NB4 (cell line): ENCODE measurements around the gene EBF3.
A peak's percentile ranks its signal among the peaks of the same experiment; 100 is the strongest.

Source experiments
- MYC ChIP-seq: IDR thresholded peaks from 2 replicates; pipeline ENCODE4 v1.6.1; 2011; ENCODE audit warnings: low read depth, low read length
- POLR2A ChIP-seq: IDR thresholded peaks from 2 replicates; pipeline ENCODE4 v1.6.1; 2011; ENCODE audit warnings: mild to moderate bottlenecking; ENCODE audit not compliant: insufficient read length; ENCODE audit errors: extremely low read depth
- TF ChIP-seq, protein P1 (sequence below): IDR thresholded peaks from one replicate; pipeline ENCODE4 v1.5.1; 2012; ENCODE audit warnings: low read depth, low read length

DNA sequence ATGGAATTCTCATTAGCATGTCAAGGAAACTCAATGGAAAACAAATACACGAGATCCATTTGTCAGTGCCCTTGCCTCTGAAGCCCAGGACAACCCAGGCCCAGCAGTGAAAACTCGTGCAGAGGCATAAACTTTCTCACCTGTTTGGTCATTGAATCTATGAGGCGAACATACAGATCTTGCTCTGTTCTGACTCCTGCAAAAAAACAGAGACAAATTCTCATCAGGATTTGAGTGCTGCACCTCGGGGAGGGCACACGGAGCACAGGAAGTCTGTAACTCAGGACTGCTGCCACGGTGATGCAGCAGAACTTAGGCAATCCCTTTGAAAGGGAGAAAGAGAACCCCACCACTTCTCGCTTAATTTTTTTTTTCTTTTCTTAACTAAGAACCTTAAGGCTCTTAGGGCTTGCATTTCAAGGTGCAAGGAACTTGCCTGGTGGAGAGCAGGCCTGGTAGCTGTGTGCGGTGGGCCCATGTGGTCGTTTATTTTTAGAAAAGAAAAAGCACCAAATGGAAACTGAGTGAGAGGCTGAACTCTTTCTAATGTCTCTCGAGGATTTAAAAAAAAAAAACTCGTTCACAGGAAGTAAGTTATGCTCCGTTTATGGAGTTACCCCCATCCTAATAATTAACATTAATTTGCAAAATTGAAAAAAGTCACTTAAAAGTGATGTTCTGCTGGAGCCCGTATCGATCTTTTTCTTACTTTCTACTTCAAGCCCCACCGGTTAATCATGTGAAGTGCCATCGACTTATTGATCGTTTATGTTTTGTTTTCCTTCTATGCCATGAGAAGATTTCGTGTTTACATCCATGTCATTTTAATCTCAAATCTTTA, 1.8 kb downstream of the EBF3 start:
- TF ChIP-seq, protein P1, sequence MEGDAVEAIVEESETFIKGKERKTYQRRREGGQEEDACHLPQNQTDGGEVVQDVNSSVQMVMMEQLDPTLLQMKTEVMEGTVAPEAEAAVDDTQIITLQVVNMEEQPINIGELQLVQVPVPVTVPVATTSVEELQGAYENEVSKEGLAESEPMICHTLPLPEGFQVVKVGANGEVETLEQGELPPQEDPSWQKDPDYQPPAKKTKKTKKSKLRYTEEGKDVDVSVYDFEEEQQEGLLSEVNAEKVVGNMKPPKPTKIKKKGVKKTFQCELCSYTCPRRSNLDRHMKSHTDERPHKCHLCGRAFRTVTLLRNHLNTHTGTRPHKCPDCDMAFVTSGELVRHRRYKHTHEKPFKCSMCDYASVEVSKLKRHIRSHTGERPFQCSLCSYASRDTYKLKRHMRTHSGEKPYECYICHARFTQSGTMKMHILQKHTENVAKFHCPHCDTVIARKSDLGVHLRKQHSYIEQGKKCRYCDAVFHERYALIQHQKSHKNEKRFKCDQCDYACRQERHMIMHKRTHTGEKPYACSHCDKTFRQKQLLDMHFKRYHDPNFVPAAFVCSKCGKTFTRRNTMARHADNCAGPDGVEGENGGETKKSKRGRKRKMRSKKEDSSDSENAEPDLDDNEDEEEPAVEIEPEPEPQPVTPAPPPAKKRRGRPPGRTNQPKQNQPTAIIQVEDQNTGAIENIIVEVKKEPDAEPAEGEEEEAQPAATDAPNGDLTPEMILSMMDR: no peak
- TF ChIP-seq MYC: peak; percentile 11; the same call in 1 of the 2 replicates
- no peak for TF ChIP-seq POLR2A
